Spleen (tissue), 7 donors: ENCODE results near the gene STK11IP.

Experiments used
- CTCF ChIP-seq, 11 experiments: fragments of 200-600 bp in 7 of 11; fragments of 450-650 bp in 4 of 11; sonication (generic) in 4 of 11; IDR thresholded peaks in 8 of 11; conservative IDR thresholded peaks in 3 of 11; 1 replicate in 7 of 11; 2 replicates in 4 of 11; pipeline versions ENCODE4 v1.4.0 to v1.8.0; 2016 to 2021; ENCODE audit warnings: antibody characterized with exemption in 11 of 11, inconsistent platforms in 4 of 11, mild to moderate bottlenecking in 1 of 11
- POLR2A ChIP-seq, 3 donors: fragments of 450-650 bp; IDR thresholded peaks; one replicate each; pipeline ENCODE4 v1.5.1; 2017; ENCODE audit warnings: antibody characterized with exemption in 3 of 3, mild to moderate bottlenecking in 1 of 3
- donor health status: DM: no; HTN: no; CAD: no; lungs with moderate emphysema.
- donor health status: DM: no; HTN: no; CAD: no.
- donor health status: DM: no; HTN: no; CAD: no.

GRCh38 chr2:219569041-219569440 lies 28.6 kb upstream of the STK11IP start:
- TF ChIP-seq CTCF (IDR thresholded peaks at IDR 0.05 in 8 of 11, conservative IDR thresholded peaks at IDR 0.05 in 3 of 11) (no peak), POLR2A (IDR thresholded peaks at IDR 0.05) (no peak)
